SK-N-SH treated with all-trans-retinoic acid at 6 μM for 48 hours (cell line): ENCODE results near the gene PIGL.

ENCODE experiments used
- ATAC-seq: fragments of 200-7000 bp; cut with Tn5 transposase; 3 replicates; pipeline ENCODE4 v1.9.1; 2020; ENCODE audit warnings: mild to moderate bottlenecking, moderate library complexity
- ARNTL ChIP-seq: fragments of 450-650 bp; formaldehyde crosslinking; IDR thresholded peaks from 2 replicates; pipeline ENCODE4 v1.5.0; 2020; ENCODE audit warnings: low read depth, mild to moderate bottlenecking, moderate library complexity, borderline replicate concordance
- CSRNP3 ChIP-seq: fragments of 250-450 bp; sonication (Bioruptor Pico); IDR thresholded peaks from 2 replicates; pipeline ENCODE4 v1.5.1; 2021; ENCODE audit warnings: mild to moderate bottlenecking, moderate library complexity
- ESRRG ChIP-seq: fragments of 250-450 bp; sonication (Bioruptor Pico); IDR thresholded peaks from 2 replicates; pipeline ENCODE4 v1.6.1; 2021; ENCODE audit warnings: mild to moderate bottlenecking
- GLIS3 ChIP-seq: fragments of 250-450 bp; sonication (Bioruptor Pico); IDR thresholded peaks from 2 replicates; pipeline ENCODE4 v1.5.0; 2020; ENCODE audit warnings: mild to moderate bottlenecking, moderate library complexity
- ISL1 ChIP-seq: fragments of 250-450 bp; sonication (Bioruptor Pico); IDR thresholded peaks from 2 replicates; pipeline ENCODE4 v2.1.2; 2022; ENCODE audit warnings: mild to moderate bottlenecking, moderate library complexity
- OSR1 ChIP-seq: fragments of 250-450 bp; sonication (Bioruptor Pico); IDR thresholded peaks from 2 replicates; pipeline ENCODE4 v1.8.0; 2022; ENCODE audit warnings: moderate library complexity, mild to moderate bottlenecking, inconsistent platforms
- PATZ1 ChIP-seq: fragments of 250-450 bp; sonication (Bioruptor Pico); IDR thresholded peaks from 2 replicates; pipeline ENCODE4 v1.8.0; 2020; ENCODE audit warnings: mild to moderate bottlenecking, moderate library complexity, borderline replicate concordance
- RARB ChIP-seq: fragments of 250-450 bp; sonication (Bioruptor Pico); IDR thresholded peaks from 2 replicates; pipeline ENCODE4 v1.8.0; 2021; ENCODE audit warnings: mild to moderate bottlenecking, moderate library complexity
- TOX ChIP-seq: fragments of 250-450 bp; sonication (Bioruptor Pico); IDR thresholded peaks from 2 replicates; pipeline ENCODE4 v1.8.0; 2021; ENCODE audit warnings: mild to moderate bottlenecking, moderate library complexity, borderline replicate concordance
- ZC3H10 ChIP-seq: fragments of 250-450 bp; sonication (Bioruptor Pico); IDR thresholded peaks from 2 replicates; pipeline ENCODE4 v1.5.1; 2021; ENCODE audit warnings: mild to moderate bottlenecking, moderate library complexity
- ZFP3 ChIP-seq: fragments of 250-450 bp; sonication (Bioruptor Pico); IDR thresholded peaks from 2 replicates; pipeline ENCODE4 v1.5.0; 2020; ENCODE audit warnings: mild to moderate bottlenecking, moderate library complexity
- ZFP30 ChIP-seq: fragments of 450-650 bp; formaldehyde crosslinking; IDR thresholded peaks from 2 replicates; pipeline ENCODE4 v1.5.0; 2022; ENCODE audit warnings: mild to moderate bottlenecking, moderate library complexity
- ZNF565 ChIP-seq: fragments of 450-650 bp; formaldehyde crosslinking; conservative IDR thresholded peaks from 2 replicates; pipeline ENCODE4 v1.5.0; 2020; ENCODE audit warnings: low read depth, mild to moderate bottlenecking, moderate library complexity
- ZNF70 ChIP-seq: fragments of 450-650 bp; formaldehyde crosslinking; IDR thresholded peaks from 2 replicates; pipeline ENCODE4 v1.5.0; 2020; ENCODE audit warnings: mild to moderate bottlenecking, moderate library complexity
- TF ChIP-seq, protein P1 (sequence below): fragments of 250-450 bp; sonication (Bioruptor Pico); IDR thresholded peaks from 2 replicates; pipeline ENCODE4 v1.5.1; 2020; ENCODE audit warnings: low read depth, mild to moderate bottlenecking, moderate library complexity
- TF ChIP-seq, protein P2 (sequence below): fragments of 250-450 bp; sonication (Bioruptor Pico); IDR thresholded peaks from 2 replicates; pipeline ENCODE4 v1.5.0; 2020; ENCODE audit warnings: mild to moderate bottlenecking, moderate library complexity

PIGL gene

GRCh38 chr17:16338391-16338790 is 121.4 kb downstream of the PIGL start (continued):
- TF ChIP-seq, protein P1, sequence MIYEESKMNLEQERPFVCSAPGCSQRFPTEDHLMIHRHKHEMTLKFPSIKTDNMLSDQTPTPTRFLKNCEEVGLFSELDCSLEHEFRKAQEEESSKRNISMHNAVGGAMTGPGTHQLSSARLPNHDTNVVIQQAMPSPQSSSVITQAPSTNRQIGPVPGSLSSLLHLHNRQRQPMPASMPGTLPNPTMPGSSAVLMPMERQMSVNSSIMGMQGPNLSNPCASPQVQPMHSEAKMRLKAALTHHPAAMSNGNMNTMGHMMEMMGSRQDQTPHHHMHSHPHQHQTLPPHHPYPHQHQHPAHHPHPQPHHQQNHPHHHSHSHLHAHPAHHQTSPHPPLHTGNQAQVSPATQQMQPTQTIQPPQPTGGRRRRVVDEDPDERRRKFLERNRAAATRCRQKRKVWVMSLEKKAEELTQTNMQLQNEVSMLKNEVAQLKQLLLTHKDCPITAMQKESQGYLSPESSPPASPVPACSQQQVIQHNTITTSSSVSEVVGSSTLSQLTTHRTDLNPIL (CRISPR knock-in tag), result no peak
- TF ChIP-seq ZNF70 (CRISPR knock-in tag), result no peak
- no peak for TF ChIP-seq ZNF565 (CRISPR knock-in tag)
- no peak for TF ChIP-seq CSRNP3 (CRISPR knock-in tag)
- no peak for TF ChIP-seq PATZ1 (CRISPR knock-in tag)

DNA sequence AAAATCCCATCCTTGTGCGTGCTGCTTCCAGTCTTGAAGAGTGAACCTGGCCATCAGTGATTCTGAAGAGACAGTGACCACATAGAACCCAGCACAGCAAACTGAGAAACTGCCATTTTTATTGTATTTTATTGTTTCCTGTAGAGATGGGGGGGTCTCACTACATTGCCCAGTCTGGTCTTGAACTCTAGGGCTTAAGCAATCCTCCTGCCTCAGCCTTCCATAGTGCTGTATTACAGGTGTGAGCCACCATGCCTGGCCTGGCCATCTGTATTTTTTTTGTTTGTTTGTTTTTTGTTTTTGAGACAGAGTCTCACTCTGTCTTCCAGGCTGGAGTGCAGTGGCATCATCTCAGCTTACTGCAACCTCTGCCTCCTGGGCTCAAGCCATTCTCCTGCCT is 122.4 kb downstream of the PIGL start:
- ATAC-seq, result no peak
- TF ChIP-seq ESRRG (no peak), PATZ1 (CRISPR knock-in tag) (no peak), ISL1 (CRISPR knock-in tag) (no peak), ZC3H10 (no peak), GLIS3 (CRISPR knock-in tag) (no peak), TOX (CRISPR knock-in tag) (no peak), ZFP3 (CRISPR knock-in tag) (no peak), ZFP30 (CRISPR knock-in tag) (no peak)
- TF ChIP-seq, protein P1 (CRISPR knock-in tag), result no peak
- TF ChIP-seq, all 23 proteins: peak for 0

GRCh38 chr17:16339959-16340358 is 122.9 kb downstream of the PIGL start:
- no peak for ATAC-seq

More at GRCh38 chr17:16339959-16340358, 122.9 kb downstream of the PIGL start:
- no peak for TF ChIP-seq PATZ1 (CRISPR knock-in tag)
- TF ChIP-seq ARNTL (CRISPR knock-in tag), result no peak
- TF ChIP-seq, protein P2, sequence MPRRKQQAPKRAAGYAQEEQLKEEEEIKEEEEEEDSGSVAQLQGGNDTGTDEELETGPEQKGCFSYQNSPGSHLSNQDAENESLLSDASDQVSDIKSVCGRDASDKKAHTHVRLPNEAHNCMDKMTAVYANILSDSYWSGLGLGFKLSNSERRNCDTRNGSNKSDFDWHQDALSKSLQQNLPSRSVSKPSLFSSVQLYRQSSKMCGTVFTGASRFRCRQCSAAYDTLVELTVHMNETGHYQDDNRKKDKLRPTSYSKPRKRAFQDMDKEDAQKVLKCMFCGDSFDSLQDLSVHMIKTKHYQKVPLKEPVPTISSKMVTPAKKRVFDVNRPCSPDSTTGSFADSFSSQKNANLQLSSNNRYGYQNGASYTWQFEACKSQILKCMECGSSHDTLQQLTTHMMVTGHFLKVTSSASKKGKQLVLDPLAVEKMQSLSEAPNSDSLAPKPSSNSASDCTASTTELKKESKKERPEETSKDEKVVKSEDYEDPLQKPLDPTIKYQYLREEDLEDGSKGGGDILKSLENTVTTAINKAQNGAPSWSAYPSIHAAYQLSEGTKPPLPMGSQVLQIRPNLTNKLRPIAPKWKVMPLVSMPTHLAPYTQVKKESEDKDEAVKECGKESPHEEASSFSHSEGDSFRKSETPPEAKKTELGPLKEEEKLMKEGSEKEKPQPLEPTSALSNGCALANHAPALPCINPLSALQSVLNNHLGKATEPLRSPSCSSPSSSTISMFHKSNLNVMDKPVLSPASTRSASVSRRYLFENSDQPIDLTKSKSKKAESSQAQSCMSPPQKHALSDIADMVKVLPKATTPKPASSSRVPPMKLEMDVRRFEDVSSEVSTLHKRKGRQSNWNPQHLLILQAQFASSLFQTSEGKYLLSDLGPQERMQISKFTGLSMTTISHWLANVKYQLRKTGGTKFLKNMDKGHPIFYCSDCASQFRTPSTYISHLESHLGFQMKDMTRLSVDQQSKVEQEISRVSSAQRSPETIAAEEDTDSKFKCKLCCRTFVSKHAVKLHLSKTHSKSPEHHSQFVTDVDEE (CRISPR knock-in tag), result no peak
- TF ChIP-seq OSR1 (CRISPR knock-in tag), result no peak
- TF ChIP-seq ZC3H10, result no peak
- no peak for TF ChIP-seq RARB
- TF ChIP-seq, all 23 proteins: peak for 0
